Endothelial cell of umbilical vein (primary cell): ENCODE results near the gene SFT2D3. TPM values are rescaled to one million over a fixed set of nuclear protein-coding genes. Genes with fewer than 3 reads are reported as not detected.

ENCODE experiments used
- BruUV-seq: library from RNA; stranded (reverse); fragments of 400-500 nt; replicated peaks from 2 replicates; lab custom pipeline; 2021; lab: Mats Ljungman, UMichigan
- CTCF ChIA-PET: fragments of 300-600, 350-600 bp; sonication (Branson Sonifier 250); formaldehyde crosslinking; loops from one replicate; lab custom pipeline; 2021; ENCODE audit warnings: antibody characterized with exemption, inconsistent platforms; lab: Charles Lee
- POLR2A ChIA-PET: fragments of 300-600, 350-600 bp; sonication (Branson Sonifier 250); formaldehyde crosslinking; loops from one replicate; lab custom pipeline; 2021; ENCODE audit warnings: antibody characterized with exemption, inconsistent platforms; lab: Charles Lee
- DNase-seq: peaks from one replicate; pipeline ENCODE4 v3.0.0-alpha.2; 2011; ENCODE audit warnings: low read depth, low spot score
- FAIRE-seq: peaks from 2 replicates; lab custom pipeline; 2011; peaks lifted over from hg19 to GRCh38; lab: Jason Lieb, UNC
- H2AFZ ChIP-seq: 2 replicates; pipeline ENCODE4 v1.6.0; 2012; ENCODE audit warnings: low read depth, low read length, control low read depth, inconsistent platforms
- H3K27ac ChIP-seq: 2 replicates; pipeline ENCODE4 v1.5.1; 2011; ENCODE audit warnings: low read depth, mild to moderate bottlenecking, control low read depth, low read length, moderate library complexity; ENCODE audit not compliant: insufficient read depth
- H3K27me3 ChIP-seq, 2 experiments: 2 replicates each; pipeline versions ENCODE4 v1.6.0 to v1.6.1; 2011; ENCODE audit warnings: low read length in 2 of 2, mixed read lengths in 1 of 2; ENCODE audit not compliant: control insufficient read depth in 2 of 2, insufficient read depth in 2 of 2
- H3K36me3 ChIP-seq, 2 experiments: 2 replicates in 1 of 2; 3 replicates in 1 of 2; pipeline ENCODE4 v1.5.1; 2011; ENCODE audit warnings: low read length in 2 of 2, mild to moderate bottlenecking in 1 of 2, moderate library complexity in 1 of 2; ENCODE audit not compliant: control insufficient read depth in 2 of 2, insufficient read depth in 2 of 2; ENCODE audit errors: extremely low read depth in 1 of 2
- H3K4me1 ChIP-seq: 3 replicates; pipeline ENCODE4 v1.5.1; 2011; ENCODE audit warnings: mild to moderate bottlenecking, low read length; ENCODE audit not compliant: control insufficient read depth, insufficient read depth; ENCODE audit errors: extremely low read depth
- H3K4me2 ChIP-seq: 2 replicates; pipeline ENCODE4 v1.6.1; 2011; ENCODE audit warnings: low read length, control low read depth, mixed read lengths; ENCODE audit not compliant: insufficient read depth
- H3K4me3 ChIP-seq, 3 experiments: fragments of 200-600 bp in 1 of 3; sonication (generic), shearing (Covaris generic) in 1 of 3; replicated peaks in 1 of 3; 2 replicates each; pipeline ENCODE4 v1.5.1; 2011 to 2016; ENCODE audit warnings: control low read depth in 3 of 3, low read length in 3 of 3, mild to moderate bottlenecking in 2 of 3, inconsistent platforms in 1 of 3, low read depth in 1 of 3, moderate library complexity in 1 of 3; ENCODE audit not compliant: insufficient read depth in 1 of 3
- H3K79me2 ChIP-seq: 2 replicates; pipeline ENCODE4 v1.6.0; 2012; ENCODE audit warnings: low read length, inconsistent platforms; ENCODE audit not compliant: control insufficient read depth, insufficient read depth
- H3K9ac ChIP-seq: replicated peaks from 2 replicates; pipeline ENCODE3; 2011; ENCODE audit warnings: low read length, control low read depth; ENCODE audit not compliant: insufficient read depth; ENCODE audit errors: extremely low read depth
- H3K9me1 ChIP-seq: replicated peaks from 3 replicates; pipeline ENCODE4 v1.6.0; 2011; ENCODE audit warnings: mild to moderate bottlenecking, low read length; ENCODE audit not compliant: control insufficient read depth, insufficient read depth; ENCODE audit errors: extremely low read depth
- H3K9me3 ChIP-seq: replicated peaks from 2 replicates; pipeline ENCODE4 v1.5.1; 2012; ENCODE audit warnings: low read length, inconsistent platforms; ENCODE audit not compliant: control insufficient read depth, insufficient read depth
- H4K20me1 ChIP-seq: replicated peaks from 2 replicates; pipeline ENCODE3; 2011; ENCODE audit warnings: mild to moderate bottlenecking, low read length; ENCODE audit not compliant: control insufficient read depth, insufficient read depth; ENCODE audit errors: extremely low read depth
- CTCF ChIP-seq, 2 donors: IDR thresholded peaks; 1 replicate in 1 of 2; 2 replicates in 1 of 2; pipeline ENCODE4 v1.5.1; 2011; ENCODE audit warnings: low read length in 2 of 2, mild to moderate bottlenecking in 2 of 2, moderate library complexity in 2 of 2, control low read depth in 1 of 2, inconsistent platforms in 1 of 2, low read depth in 1 of 2; ENCODE audit not compliant: insufficient read depth in 1 of 2; ENCODE audit errors: extremely low read depth in 1 of 2
- EZH2 ChIP-seq: IDR thresholded peaks from 2 replicates; pipeline ENCODE4 v1.6.1; 2012; ENCODE audit warnings: borderline replicate concordance, low read depth, mild to moderate bottlenecking, moderate library complexity, low read length, inconsistent platforms; ENCODE audit not compliant: severe bottlenecking
- FOS ChIP-seq: IDR thresholded peaks from 2 replicates; pipeline ENCODE4 v1.6.1; 2011; ENCODE audit warnings: mild to moderate bottlenecking, low read length, moderate library complexity, borderline replicate concordance; ENCODE audit not compliant: insufficient read depth
- GATA2 ChIP-seq: IDR thresholded peaks from 2 replicates; pipeline ENCODE4 v1.7.0; 2011; ENCODE audit warnings: low read depth, mild to moderate bottlenecking, moderate library complexity, mixed read lengths, low read length; ENCODE audit not compliant: insufficient read length, insufficient read depth
- JUN ChIP-seq: IDR thresholded peaks from 2 replicates; pipeline ENCODE4 v1.6.1; 2011; ENCODE audit warnings: borderline replicate concordance, low read depth; ENCODE audit not compliant: insufficient read length, insufficient read depth
- MAX ChIP-seq: IDR thresholded peaks from 2 replicates; pipeline ENCODE4 v1.6.1; 2011; ENCODE audit not compliant: insufficient read depth, insufficient read length
- MYC ChIP-seq: IDR thresholded peaks from one replicate; pipeline ENCODE4 v1.6.1; 2011; ENCODE audit warnings: mild to moderate bottlenecking, low read depth, low read length
- POLR2A ChIP-seq: IDR thresholded peaks from 2 replicates; pipeline ENCODE4 v1.6.1; 2012; ENCODE audit warnings: low read depth, mild to moderate bottlenecking, control low read depth, low read length
- POLR2AphosphoS5 ChIP-seq: IDR thresholded peaks from 2 replicates; pipeline ENCODE4 v1.6.1; 2012; ENCODE audit warnings: low read depth, mild to moderate bottlenecking, control low read depth, low read length, moderate library complexity; ENCODE audit not compliant: insufficient read depth
- dilution Hi-C: fragments of 300-500 bp; cut with MboI; formaldehyde crosslinking; loops from one replicate; pipeline ENCODE4 v1.15.0; 2019; ENCODE audit warnings: low sequenced_read_pairs; ENCODE audit not compliant: extremely low pct_ligation_motif_present
- intact Hi-C: fragments of 100-400 bp; cut with micrococcal nuclease; formaldehyde crosslinking; loops from one replicate; pipeline ENCODE4 v1.10.0; 2022
- polyA plus RNA-seq, 4 experiments: library from polyadenylated mRNA; depleted of rRNA in 3 of 4; stranded (reverse) in 3 of 4; unstranded in 1 of 4; fragments of >200 nt; gene quantifications; 2 replicates each; pipeline versions ENCODE4 v1.2.1 to v1.2.3, GENCODE V29; 2011 to 2012; ENCODE audit warnings: missing spikeins in 1 of 4
- total RNA-seq: library from RNA; stranded (reverse); gene quantifications from 2 replicates; pipeline ENCODE4 v1.2.3, GENCODE V29; 2021

SFT2D3 gene
- total and polyA plus RNA-seq, 2 donors (not counting 3 experiments of a cell fraction or from before 2014, with no cell fraction given): 4.5 to 4.7 TPM

- no peaks in the 10 kb centered on the region for H4K20me1 ChIP-seq
- no peak overlapping the region for H3K27ac ChIP-seq
- BruUV-seq: no TSS peak
- TF ChIP-seq POLR2AphosphoS5: no peak
- no peak for TF ChIP-seq EZH2
- no peak for TF ChIP-seq POLR2A
- no peak for TF ChIP-seq MYC
- TF ChIP-seq FOS: no peak
- no peak for TF ChIP-seq GATA2
- no peak for TF ChIP-seq JUN
- TF ChIP-seq MAX: no peak
- no peak for TF ChIP-seq CTCF (IDR thresholded peaks at IDR 0.05; ENCODE audit: extremely low read depth in 1 of 2, insufficient read depth in 1 of 2, low read depth in 1 of 2, low read length in 2 of 2)
- FAIRE-seq (no peak), DNase-seq (no peak)
- CTCF ChIA-PET: interaction anchor here (1.0 to 4.2 kb wide), 2 partner anchors 22 to 106 kb away, joined by 3 to 162 read pairs; partner anchors contain the start of gene LIMS2
- H3K4me2 ChIP-seq: no peak overlapping the region
- intact Hi-C loops: loop anchor here (1.0 kb wide), 1 partner anchor 22 kb away; the partner anchor contains the start of gene LIMS2
- dilution Hi-C loops: no loop called here
- POLR2A ChIA-PET: interaction anchor here (0.8 kb wide), 1 partner anchor 23 kb away, joined by 3 read pairs; the partner anchor contains the start of gene LIMS2
- H3K79me2 ChIP-seq: peaks cover 2% of the 10 kb centered on the region
- H3K9ac ChIP-seq: no peak overlapping the region
- H3K4me1 ChIP-seq: peaks cover 15% of the 10 kb centered on the region
- no peak overlapping the region for H3K4me3 ChIP-seq
- no peak overlapping the region for H2AFZ ChIP-seq
- no peaks in the 10 kb centered on the region for H3K9me3 ChIP-seq
- no peaks in the 10 kb centered on the region for H3K9me1 ChIP-seq
- H3K36me3 ChIP-seq: no peaks in the 10 kb centered on the region
- no peaks in the 10 kb centered on the region for H3K27me3 ChIP-seq
Observed at GRCh38 chr2:127697482-127698180, 3.7 kb upstream of the SFT2D3 start.
